GM21367 (cell line): ENCODE data around the gene SCP2.
A peak's percentile ranks its signal among the peaks of the same experiment; 100 is the strongest.
"Not testable (repeated sequence)": the region's sequence is repeated elsewhere in the genome, so short reads cannot be mapped to it uniquely, and the experiment has no call there.

ENCODE experiments used
- ATAC-seq: cut with Tn5 transposase; IDR thresholded peaks from one replicate; pipeline ENCODE4 v1.9.1; 2021; ENCODE audit not compliant: unreplicated experiment

Gene SCP2

DNA sequence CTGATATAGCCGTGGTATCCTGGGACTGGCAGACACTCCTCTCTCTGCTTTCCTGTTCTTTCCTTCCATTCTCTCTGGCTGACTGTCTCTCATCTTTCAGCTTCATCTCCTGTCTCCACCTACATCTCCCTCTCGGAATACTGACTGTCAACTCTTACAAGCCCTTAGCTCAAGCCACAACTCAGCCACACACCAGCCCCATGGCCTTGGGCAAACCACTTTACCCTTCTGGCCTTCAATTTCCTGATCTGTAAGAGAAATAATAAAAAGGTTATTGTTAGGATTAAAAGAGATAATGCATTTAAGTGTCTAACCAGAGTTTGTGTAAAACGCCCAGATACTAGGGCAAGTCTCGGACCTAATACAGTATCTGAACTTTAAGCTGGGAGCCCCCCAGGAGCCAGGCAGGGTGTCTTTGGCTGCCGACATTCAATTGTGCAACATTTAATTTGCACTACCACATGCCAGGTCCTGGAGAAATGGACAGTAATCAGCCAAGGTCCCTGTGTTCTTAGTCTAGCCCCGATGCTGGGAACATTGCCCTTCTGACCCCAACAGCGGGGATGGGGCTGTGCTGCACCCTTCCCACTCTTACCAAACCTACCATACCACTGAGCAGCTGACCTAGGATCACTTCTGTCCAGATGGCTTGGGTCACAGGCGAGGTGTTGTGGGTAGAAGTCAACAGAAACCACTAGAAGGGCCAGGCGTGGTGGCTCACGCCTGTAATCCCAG, 10.7 kb upstream of the SCP2 start:
- no peak for ATAC-seq

GRCh38 chr1:52917156-52917555, 9.9 kb upstream of the SCP2 start:
- no peak for ATAC-seq

DNA sequence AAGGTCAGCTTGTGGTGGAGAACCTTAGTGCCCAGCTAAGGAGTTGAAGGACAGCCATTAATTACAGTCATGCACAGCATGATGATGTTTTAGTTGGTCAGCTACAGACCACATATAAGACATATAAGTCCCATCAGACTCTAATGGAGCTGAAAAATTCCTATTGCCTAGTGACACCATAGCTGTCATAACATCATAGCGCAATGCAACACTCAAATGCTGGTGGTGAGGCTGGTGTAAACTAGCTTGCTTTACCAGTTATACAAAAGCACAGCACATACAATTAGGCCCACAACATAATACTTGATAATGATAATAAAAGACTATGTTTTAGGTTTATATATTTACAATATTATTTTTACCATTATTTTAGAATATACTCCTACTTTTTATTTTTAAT, 9.5 kb upstream of the SCP2 start:
- ATAC-seq = no peak

- ATAC-seq = no peak
These were observed 8.9 kb upstream of the SCP2 start for GRCh38 chr1:52918201-52918600.

GRCh38 chr1:52919051-52919722, 7.9 kb upstream of the SCP2 start:
- no peak for ATAC-seq

GRCh38 chr1:52919723-52920483, 7.2 kb upstream of the SCP2 start:
- ATAC-seq = no peak

- ATAC-seq = no peak
These were observed 6.2 kb upstream of the SCP2 start for GRCh38 chr1:52920791-52921291.

DNA sequence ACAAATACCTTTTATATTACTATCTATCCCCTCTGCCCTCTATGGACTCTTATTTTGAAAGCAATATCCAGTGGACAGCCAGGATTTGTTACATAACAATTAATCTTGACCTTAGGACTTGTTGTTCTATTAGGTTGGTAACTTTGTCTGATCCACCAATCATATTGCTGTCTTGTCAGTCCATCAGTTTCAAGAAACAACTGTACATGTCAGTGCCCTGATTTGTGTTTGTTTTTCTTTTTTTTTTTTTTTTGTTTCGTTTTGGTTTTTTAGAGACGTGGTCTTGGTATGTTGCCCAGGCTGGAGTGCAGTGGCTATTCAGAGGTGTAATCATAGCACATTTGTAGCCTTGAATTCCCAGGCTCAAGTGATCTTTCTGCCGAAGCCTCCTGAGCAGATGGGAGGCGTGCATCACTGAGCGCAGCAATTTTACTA, 1.5 kb upstream of the SCP2 start:
- ATAC-seq = no peak

GRCh38 chr1:52926864-52927211, 238 bp upstream of the SCP2 start:
- peak; percentile 23 for ATAC-seq

DNA sequence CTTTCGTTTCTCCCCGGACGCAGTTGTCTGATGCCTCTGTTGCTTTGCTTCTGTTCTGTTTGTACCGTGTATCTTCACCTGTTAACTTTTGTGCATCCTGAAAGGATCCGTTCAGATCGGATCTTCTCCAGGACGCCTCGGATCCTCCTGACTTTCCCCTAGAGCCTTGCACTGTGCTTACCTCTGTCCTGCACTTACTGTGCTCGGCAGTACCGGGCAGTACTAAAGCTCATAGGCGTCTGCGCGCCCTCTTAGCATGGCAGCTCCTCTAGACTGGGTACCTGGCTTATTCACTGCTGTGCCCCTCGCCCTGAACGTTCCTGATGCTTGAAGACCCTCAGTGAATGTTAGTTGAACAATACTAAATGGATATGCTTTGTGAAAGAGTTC, 934 bp downstream of the SCP2 start:
- ATAC-seq = no peak

- no peak for ATAC-seq
These were observed 1.9 kb downstream of the SCP2 start for GRCh38 chr1:52929019-52929418.

- ATAC-seq = no peak
These were observed 10.5 kb downstream of the SCP2 start for GRCh38 chr1:52937433-52938182.

- ATAC-seq = no peak
These were observed 11.0 kb downstream of the SCP2 start for GRCh38 chr1:52938183-52938451.

GRCh38 chr1:52943876-52944416, 16.9 kb downstream of the SCP2 start:
- no peak for ATAC-seq

GRCh38 chr1:52944566-52944965, 17.5 kb downstream of the SCP2 start:
- ATAC-seq = no peak

GRCh38 chr1:52947490-52947889, 20.4 kb downstream of the SCP2 start:
- ATAC-seq = no peak

- not testable (repeated sequence) for ATAC-seq
These were observed 22.5 kb downstream of the SCP2 start for GRCh38 chr1:52949602-52950001.

DNA sequence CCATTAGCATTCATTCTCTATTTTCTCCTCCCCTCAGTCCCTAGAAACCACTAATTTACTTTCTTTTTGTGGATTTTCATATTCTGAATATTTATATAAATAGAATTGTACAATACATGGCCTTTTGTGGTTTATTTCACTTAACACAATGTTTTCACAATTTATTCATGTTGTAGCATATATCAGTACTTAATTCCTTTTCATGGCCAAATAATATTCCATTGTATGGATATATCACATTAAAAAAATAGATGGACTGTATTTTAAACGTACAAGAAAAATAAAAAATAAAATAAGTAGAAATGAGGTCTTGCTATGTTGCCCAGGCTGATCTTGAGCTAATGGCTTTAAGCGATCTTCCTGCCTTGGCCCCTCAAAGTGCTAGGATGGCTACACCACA, 25.0 kb downstream of the SCP2 start:
- no peak for ATAC-seq

DNA sequence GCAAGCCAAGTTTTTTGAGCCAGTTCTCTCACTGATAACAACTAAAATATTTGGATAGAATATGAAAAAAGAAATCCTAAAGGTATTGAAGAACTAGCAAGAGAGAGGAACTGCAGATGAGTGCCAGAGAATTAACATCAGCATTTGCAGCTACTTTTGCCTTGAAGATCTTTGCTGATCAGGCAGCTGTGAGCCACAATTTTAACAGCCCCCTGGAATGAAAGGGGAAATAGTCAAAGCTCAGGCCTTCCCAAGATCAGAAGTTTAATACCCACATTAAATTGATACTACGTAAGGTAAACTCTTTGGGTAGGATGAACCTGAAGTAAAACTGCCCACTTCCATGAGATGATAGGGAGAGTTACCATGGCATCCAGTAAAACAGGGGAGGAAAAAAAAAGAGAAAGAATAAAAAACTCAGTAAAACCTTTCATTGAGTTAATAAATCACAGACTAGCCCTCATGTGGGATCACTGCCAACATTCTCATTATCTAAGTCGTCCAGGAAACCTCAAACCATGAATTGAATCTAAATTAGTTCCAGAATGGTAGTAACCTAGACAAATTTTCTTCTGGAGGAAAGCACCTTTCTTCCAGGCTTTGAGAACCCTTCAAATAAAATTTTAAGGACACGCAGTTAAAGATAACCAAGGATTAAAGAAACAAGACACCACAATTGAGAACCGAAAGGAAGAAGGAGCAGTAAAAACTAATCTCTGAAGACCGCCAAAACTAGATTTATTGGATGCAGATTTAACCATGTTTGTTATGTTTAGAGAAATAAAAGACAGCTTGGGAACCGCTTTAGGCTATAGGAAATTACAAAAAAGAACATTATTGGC, 28.3 kb downstream of the SCP2 start:
- ATAC-seq = no peak

DNA sequence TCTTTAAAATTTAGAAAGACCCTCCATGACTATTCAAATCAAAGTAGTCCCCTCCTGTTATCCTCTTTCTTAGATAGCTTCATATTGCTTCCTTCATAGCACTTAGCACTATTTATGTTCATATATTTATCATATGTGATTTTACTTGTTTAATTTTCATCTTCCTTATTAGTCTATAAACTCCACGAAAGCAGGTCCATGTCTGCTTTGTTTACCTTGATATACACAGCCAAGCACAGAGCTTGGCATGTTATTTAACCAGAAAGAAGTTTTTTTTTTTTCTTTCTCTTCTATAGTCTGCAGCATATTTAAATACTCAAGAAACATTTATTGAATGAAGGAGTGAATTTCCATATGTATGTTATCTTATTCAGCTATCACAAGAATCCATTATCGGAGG, 36.0 kb downstream of the SCP2 start:
- ATAC-seq = no peak
